ENCODE data around the gene THOC2.
"Not testable (repeated sequence)": the region's sequence is repeated elsewhere in the genome, so short reads cannot be mapped to it uniquely, and the experiment has no call there.

Gene THOC2

GRCh38 chrX:123738378-123738940 is 5.6 kb upstream of the THOC2 start:
- no peak for DNase-seq (ENCODE audit: low read depth, low spot score)

GRCh38 chrX:123736333-123736921 is 3.6 kb upstream of the THOC2 start:
- no peak for DNase-seq (ENCODE audit: low read depth, low spot score)

GRCh38 chrX:123735137-123735536 is 2.3 kb upstream of the THOC2 start:
- not testable (repeated sequence) for DNase-seq (ENCODE audit: low read depth, low spot score)

GRCh38 chrX:123734079-123734478 is 1.2 kb upstream of the THOC2 start:
- not testable (repeated sequence) for DNase-seq (ENCODE audit: low read depth, low spot score)

- DNase-seq (ENCODE audit: low read depth, low spot score) = no peak
Measured at GRCh38 chrX:123731987-123732669, 724 bp downstream of the THOC2 start.

GRCh38 chrX:123731258-123731986 is 1.4 kb downstream of the THOC2 start:
- no peak for DNase-seq (ENCODE audit: low read depth, low spot score)

GRCh38 chrX:123728554-123728953 is 4.3 kb downstream of the THOC2 start:
- no peak for DNase-seq (ENCODE audit: low read depth, low spot score)

- no peak for DNase-seq (ENCODE audit: low read depth, low spot score)
Measured at GRCh38 chrX:123728016-123728415, 4.8 kb downstream of the THOC2 start.

GRCh38 chrX:123722193-123722592 is 10.7 kb downstream of the THOC2 start:
- not testable (repeated sequence) for DNase-seq (ENCODE audit: low read depth, low spot score)

GRCh38 chrX:123720486-123720885 is 12.4 kb downstream of the THOC2 start:
- DNase-seq (ENCODE audit: low read depth, low spot score) = no peak

- DNase-seq (ENCODE audit: low read depth, low spot score) = no peak
Measured at GRCh38 chrX:123713841-123714240, 19.0 kb downstream of the THOC2 start.

GRCh38 chrX:123713434-123713833 is 19.4 kb downstream of the THOC2 start:
- DNase-seq (ENCODE audit: low read depth, low spot score) = no peak

- DNase-seq (ENCODE audit: low read depth, low spot score) = not testable (repeated sequence)
Measured at GRCh38 chrX:123711201-123711600, 21.7 kb downstream of the THOC2 start.

GRCh38 chrX:123704781-123705180 is 28.1 kb downstream of the THOC2 start:
- no peak for DNase-seq (ENCODE audit: low read depth, low spot score)

GRCh38 chrX:123698979-123699520 is 33.8 kb downstream of the THOC2 start:
- no peak for DNase-seq (ENCODE audit: low read depth, low spot score)

GRCh38 chrX:123696334-123696733 is 36.5 kb downstream of the THOC2 start:
- DNase-seq (ENCODE audit: low read depth, low spot score) = no peak

GRCh38 chrX:123695242-123695641 is 37.6 kb downstream of the THOC2 start:
- no peak for DNase-seq (ENCODE audit: low read depth, low spot score)

- no peak for DNase-seq (ENCODE audit: low read depth, low spot score)
Measured at GRCh38 chrX:123691776-123692175, 41.1 kb downstream of the THOC2 start.

GRCh38 chrX:123688524-123688923 is 44.3 kb downstream of the THOC2 start:
- no peak for DNase-seq (ENCODE audit: low read depth, low spot score)

- DNase-seq (ENCODE audit: low read depth, low spot score) = no peak
Measured at GRCh38 chrX:123685232-123685631, 47.6 kb downstream of the THOC2 start.

GRCh38 chrX:123682186-123682585 is 50.7 kb downstream of the THOC2 start:
- no peak for DNase-seq (ENCODE audit: low read depth, low spot score)
